NB4 (cell line): ENCODE results near the gene BFSP1.

Source experiments
- DNase-seq: peaks from one replicate; pipeline ENCODE4 v3.0.0; 2010; ENCODE audit warnings: low read depth
- H3K4me3 ChIP-seq: one replicate; pipeline ENCODE4 v1.5.1; 2011; ENCODE audit warnings: mild to moderate bottlenecking, low read depth, low read length, moderate library complexity
- CTCF ChIP-seq: IDR thresholded peaks from one replicate; pipeline ENCODE4 v1.5.1; 2012; ENCODE audit warnings: low read depth, low read length
- MAX ChIP-seq: IDR thresholded peaks from 2 replicates; pipeline ENCODE4 v1.6.1; 2011; ENCODE audit warnings: low read depth, low read length
- MYC ChIP-seq: IDR thresholded peaks from 2 replicates; pipeline ENCODE4 v1.6.1; 2011; ENCODE audit warnings: low read depth, low read length
- POLR2A ChIP-seq: IDR thresholded peaks from 2 replicates; pipeline ENCODE4 v1.6.1; 2011; ENCODE audit warnings: mild to moderate bottlenecking; ENCODE audit not compliant: insufficient read length; ENCODE audit errors: extremely low read depth

The BFSP1 gene

GRCh38 chr20:17534077-17534476 is 2.9 kb upstream of the BFSP1 start:
- TF ChIP-seq MYC (no peak), MAX (no peak), CTCF (no peak), POLR2A (no peak)
- no peak overlapping the region for H3K4me3 ChIP-seq
- no peak for DNase-seq

DNA sequence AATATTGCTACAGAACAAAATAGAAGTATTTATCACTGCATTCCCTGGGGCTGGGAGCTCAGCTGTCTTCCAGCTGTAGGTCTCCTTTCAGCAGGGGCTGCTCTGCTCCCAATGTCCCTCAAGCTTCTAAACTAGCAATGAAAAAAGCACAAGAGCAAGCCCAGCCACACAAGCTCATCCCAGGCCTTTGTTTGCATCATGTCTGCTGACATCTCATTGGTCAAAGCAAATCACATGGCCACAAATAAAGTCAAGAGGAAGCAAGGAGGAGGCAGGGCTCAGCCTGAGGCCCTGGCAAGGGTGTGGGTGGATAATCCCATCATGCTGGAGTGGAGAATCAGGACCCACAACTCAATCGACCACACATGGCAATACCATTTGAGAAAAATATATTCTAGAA is 2.2 kb upstream of the BFSP1 start:
- peak; percentile 85 for DNase-seq
- TF ChIP-seq POLR2A (no peak), CTCF (no peak), MYC (peak; percentile 43; the same call in 1 of the 2 replicates), MAX (peak; percentile 95)
- H3K4me3 ChIP-seq = no peak overlapping the region

GRCh38 chr20:17531665-17532025 is 466 bp upstream of the BFSP1 start:
- TF ChIP-seq MYC (no peak), MAX (no peak), POLR2A (no peak), CTCF (no peak)
- DNase-seq = no peak
- H3K4me3 ChIP-seq = peak overlapping the region; percentile 47

- no peak for DNase-seq
- H3K4me3 ChIP-seq = no peak overlapping the region
- TF ChIP-seq CTCF (no peak), POLR2A (no peak), MYC (no peak), MAX (no peak)
Measured at GRCh38 chr20:17530153-17530552, 1.0 kb downstream of the BFSP1 start.

DNA sequence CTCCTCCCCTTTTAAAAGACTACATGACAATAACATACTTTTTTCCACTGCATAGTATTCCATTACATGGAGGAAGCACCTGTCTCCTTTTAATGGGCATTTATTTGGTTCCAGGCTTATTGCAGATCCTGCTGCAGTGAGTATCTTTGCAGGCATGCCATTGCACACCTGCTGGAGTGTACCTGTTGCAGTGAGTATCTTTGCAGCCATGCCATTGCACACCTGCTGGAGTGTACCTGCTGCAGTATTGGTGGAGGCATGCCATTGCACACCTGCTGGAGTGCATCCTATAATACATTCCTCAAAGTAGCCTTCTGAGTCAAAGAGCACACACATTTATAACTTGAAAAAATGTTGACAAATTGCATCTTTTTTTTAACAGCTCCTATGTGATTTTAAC is 1.6 kb downstream of the BFSP1 start:
- no peak for TF ChIP-seq POLR2A
- no peak for TF ChIP-seq CTCF
- TF ChIP-seq MYC = no peak
- H3K4me3 ChIP-seq = no peak overlapping the region
- DNase-seq = no peak

GRCh38 chr20:17525650-17526049 is 5.5 kb downstream of the BFSP1 start:
- peak; percentile 47 for DNase-seq
- TF ChIP-seq MYC = no peak
- peak; percentile 62 for TF ChIP-seq MAX
- H3K4me3 ChIP-seq = no peak overlapping the region
